KBM-7 (cell line): ENCODE results near the gene AQP3.
"Not testable (repeated sequence)": the region's sequence is repeated elsewhere in the genome, so short reads cannot be mapped to it uniquely, and the experiment has no call there.

ENCODE experiments used
- DNase-seq: peaks from one replicate; pipeline ENCODE4 v3.0.0-alpha.2; 2015
- in situ Hi-C: fragments of 300-500 bp; cut with MboI; formaldehyde crosslinking; loops from 2 replicates; pipeline ENCODE4 v1.14.3; 2020; ENCODE audit warnings: low sequenced_read_pairs, low pct_unique_long_range_greater_than_20kb, mixed read lengths

The AQP3 gene

GRCh38 chr9:33392591-33393021, 54.8 kb downstream of the AQP3 start:
- DNase-seq, in situ Hi-C loops: not testable (repeated sequence)
